NCI-H1417 (cell line): ENCODE data around the gene ZBTB34.

Experiments
- DNase-seq, 3 experiments: peaks; one replicate each; lab custom pipeline; 2025; lab: John Stamatoyannopoulos, UW

Gene ZBTB34

DNA sequence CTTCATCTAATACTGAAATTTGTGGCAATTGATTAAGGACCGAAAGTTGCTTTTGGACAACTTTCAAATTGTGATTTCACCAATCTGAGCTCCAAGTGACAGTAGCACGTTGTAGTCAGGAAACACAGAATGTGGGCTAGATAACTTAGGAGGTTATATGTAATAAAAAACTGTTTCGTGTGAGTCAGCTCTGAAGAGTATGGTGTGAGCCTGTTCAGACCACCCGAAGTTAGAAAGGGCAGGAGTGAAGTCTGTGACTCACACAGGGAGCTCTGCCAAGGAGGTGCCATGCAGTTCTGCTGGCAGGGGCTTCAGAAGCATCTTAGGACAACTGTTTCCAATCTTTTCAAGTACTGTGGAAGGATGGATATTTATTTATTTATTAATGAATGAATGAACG lies 16.4 kb upstream of the ZBTB34 start:
- no peak for DNase-seq

DNA sequence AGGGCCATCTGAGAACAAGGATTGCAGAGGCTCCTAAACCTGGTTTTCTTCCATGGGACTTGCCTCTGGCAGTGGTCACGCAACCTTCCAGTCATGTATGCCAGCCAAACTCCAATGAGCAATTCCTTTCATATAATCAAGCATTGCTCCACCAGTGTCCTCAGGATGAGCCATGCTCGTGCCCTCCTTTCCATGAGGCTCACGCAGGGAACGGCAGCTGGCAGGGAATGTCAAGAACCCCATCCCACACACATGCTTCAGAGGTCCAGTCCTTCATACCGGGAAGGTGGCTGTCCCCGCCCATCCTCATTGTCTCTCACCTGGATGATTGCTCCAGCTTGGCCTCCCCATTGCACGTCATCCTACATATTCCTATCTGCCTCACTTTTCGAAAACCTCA lies 13.4 kb upstream of the ZBTB34 start:
- DNase-seq: no peak

GRCh38 chr9:126849591-126850225 lies 10.7 kb upstream of the ZBTB34 start:
- DNase-seq: no peak

DNA sequence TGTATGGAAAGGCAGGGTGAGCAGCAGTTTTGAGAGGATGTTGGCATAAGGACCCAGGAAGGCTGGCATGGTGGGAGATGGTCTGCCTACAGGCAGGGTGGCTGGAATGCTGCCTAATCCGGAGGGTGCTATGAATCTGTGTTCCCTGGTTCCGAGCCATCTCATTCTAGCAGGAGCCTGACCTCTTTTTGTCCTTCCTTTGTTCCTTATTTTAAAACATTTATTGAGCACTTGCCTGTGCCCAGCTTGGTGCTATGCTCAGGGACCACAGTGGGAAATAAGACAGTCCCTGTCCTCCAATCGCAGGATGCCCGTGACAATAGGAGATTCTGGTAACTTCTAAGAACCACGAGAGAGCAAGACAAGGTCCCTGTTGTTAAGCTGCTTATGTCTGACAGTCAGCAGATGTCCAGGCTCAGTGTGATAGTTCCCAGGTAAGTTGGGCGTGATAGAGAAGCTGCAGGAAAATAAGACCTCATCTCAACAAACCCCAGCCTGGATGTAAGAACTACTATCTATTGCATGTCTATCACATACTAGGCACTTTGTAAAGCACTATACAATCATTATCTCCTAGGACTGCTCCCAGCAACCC lies 9.1 kb upstream of the ZBTB34 start:
- no peak for DNase-seq

DNA sequence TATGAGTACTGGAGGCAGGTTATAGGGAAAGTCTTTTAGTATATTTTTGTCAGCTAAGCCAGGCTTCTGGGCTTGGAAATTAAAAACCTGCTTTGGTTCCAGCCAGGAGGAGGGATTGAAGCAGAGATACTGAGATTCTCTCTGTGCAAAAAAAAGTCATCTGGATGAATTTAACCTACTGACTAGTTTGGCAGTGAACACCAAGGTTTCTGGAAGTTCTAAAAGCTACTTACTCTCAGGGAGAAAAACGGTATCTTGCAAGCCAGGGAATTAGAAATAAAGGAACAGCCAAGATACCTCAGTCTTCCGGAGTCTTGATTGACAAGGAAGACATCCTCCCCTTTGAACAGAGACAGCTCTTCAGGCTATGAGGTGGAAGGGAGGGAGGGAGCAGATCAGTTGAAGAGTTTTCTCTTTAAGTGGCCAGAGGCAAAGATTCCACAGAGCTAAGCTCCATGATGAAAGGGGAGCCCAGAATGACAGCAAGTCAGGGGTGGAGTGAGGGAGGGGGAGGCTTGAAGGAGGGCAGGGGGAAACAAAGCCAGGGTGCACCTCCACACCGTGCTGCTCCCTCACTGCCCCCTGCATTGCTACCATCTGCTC lies 8.3 kb upstream of the ZBTB34 start:
- no peak for DNase-seq

DNA sequence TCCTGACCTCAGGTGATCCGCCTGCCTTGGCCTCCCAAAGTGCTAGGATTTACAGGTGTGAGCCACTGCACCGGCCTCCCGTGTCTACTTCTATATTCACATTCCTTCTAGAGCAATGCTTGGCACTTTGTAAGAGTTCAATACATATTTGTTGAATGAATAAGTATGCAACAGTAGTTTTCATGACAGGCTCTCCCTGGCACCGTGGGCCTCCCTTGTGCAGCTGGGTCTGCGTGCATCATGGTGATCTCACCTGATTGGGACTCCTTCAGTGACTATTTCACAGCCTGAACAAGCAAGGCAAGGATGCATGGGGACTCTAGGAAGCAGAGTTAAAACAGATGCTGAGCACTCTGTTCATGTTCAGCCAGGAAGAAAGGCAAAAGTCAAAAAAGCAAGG lies 6.8 kb upstream of the ZBTB34 start:
- no peak for DNase-seq

GRCh38 chr9:126854734-126855133 lies 5.7 kb upstream of the ZBTB34 start:
- peak in 1 of 3 experiments; percentile 13 for DNase-seq

GRCh38 chr9:126856326-126856877 lies 4.0 kb upstream of the ZBTB34 start:
- DNase-seq: peak in 2 of 3 experiments; percentile 83 to 95

DNA sequence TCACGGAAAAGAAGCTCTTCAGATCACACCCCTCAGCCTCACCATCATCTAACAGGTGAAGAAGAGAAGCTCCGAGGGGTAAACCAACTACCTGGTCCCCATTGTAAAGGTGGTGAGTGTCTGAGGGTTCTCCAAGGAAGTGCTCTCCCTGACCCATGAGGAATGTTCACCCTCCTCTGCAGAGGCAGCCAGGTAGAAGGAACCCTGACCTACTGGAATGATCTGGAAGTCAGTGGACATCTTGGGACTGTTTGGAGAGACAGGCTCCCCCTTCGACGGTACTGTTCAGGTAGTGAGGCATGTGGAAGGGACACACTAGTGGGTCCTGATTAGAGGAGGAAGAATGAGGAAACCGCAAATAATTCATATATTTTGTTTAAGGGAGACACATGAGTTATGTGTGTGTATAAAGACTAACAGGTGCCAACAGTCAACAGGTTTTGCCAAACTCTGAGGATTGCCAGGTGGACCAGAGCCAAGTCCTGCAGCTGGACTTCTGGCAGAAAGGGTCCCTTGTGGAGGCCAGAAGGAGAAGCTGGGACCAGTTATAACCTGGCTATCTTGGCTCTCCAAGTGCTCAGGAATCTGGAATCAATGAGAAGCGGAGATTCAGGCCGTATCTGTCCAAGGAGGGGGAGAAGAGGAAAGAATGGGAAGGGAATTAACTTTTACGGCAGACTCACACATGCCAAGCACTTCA lies 3.0 kb upstream of the ZBTB34 start:
- DNase-seq: no peak

DNA sequence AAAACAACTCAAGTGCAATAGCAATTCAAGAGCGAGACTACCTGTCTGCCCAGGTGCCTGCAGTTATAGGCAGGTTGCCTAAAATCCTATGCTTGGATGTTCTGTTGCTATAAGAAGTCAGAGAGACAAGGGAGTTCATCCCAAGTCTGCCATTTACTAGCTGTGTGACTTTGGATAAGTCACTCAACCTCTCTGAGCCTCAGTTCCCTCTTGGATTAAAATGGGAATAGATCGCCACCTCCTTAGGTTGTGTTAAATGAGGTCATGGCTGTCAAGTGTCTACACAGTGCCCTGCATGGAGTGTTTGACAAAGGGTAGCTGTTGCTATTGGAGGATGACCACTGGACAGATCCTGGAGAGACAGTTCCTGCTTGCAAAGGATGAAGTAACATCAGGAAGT lies 1.3 kb upstream of the ZBTB34 start:
- no peak for DNase-seq

- peak in 2 of 3 experiments; percentile 70 to 73 for DNase-seq
Measured at GRCh38 chr9:126860757-126861466, 473 bp downstream of the ZBTB34 start.

DNA sequence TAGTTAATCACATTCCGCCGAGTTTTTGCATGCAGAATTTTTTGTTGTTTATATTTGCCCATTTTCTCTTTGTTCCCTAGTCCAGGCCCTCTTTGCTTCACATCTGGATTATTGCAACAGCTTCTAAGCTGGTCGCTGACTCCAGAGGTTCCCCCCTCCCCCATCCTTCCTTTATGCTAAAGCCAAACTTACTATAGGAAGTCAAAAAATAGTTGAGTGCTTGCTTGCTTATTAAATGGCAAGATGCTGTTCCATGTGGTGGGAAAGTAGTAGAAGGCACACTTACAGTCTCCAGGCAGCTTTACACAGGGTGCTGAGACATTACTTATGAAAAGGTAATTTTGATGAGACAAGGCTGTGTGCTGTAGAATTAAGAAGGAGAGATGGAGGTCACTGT lies 1.3 kb downstream of the ZBTB34 start:
- peak in 1 of 3 experiments; percentile 50 for DNase-seq

GRCh38 chr9:126862104-126862761 lies 1.8 kb downstream of the ZBTB34 start:
- no peak for DNase-seq

DNA sequence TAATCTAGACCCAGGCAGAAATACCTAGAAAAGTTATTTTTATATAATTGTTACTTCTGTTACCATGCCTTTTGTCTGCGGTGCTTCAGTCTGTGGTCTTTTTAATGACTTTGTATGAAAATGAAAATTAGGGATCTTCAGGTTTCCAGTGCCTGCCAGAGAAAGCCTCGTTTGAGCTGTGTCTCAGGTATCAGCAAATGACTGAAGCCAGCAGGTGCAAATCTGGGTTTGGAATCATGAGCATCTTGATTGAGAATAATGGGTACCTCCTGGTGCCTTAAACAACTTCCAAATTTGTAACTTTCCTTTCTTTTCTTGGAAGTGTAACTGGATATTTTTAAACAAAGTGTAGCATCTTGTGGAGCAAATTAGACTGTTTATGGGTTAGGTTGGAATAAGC lies 4.3 kb downstream of the ZBTB34 start:
- no peak for DNase-seq

- no peak for DNase-seq
Measured at GRCh38 chr9:126869368-126869767, 8.9 kb downstream of the ZBTB34 start.

DNA sequence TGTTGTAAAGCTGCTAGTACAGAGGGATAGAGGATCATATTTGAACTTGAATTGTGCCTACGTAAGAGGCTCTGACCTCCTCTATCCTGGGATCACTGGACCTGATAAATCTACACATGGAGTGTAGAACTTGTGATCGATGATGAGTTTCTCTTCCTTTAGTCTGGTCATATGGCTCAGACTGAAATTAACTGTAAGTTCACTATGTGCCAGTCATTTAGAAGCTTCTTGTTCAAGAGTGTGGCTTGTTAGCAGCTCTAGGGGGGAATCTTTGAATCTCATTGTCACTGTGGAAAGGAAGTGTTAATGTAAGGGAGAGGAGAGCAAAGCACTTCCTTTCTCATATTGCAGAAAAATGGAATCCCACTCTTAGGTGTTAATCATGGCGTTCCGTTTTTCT lies 12.1 kb downstream of the ZBTB34 start:
- DNase-seq: no peak

- DNase-seq: peak in 2 of 3 experiments; percentile 19 to 71
Measured at GRCh38 chr9:126874546-126875314, 14.3 kb downstream of the ZBTB34 start.

GRCh38 chr9:126875756-126876510 lies 15.5 kb downstream of the ZBTB34 start:
- peak in 1 of 3 experiments; percentile 25 for DNase-seq

- DNase-seq: no peak
Measured at GRCh38 chr9:126876531-126876930, 16.1 kb downstream of the ZBTB34 start.

GRCh38 chr9:126877418-126877817 lies 17.0 kb downstream of the ZBTB34 start:
- no peak for DNase-seq
